GM12878 (cell line): ENCODE data around the gene REM2. TPM values are rescaled to one million over a fixed set of nuclear protein-coding genes. Genes with fewer than 3 reads are reported as not detected.

Experiments used
- ATAC-seq: fragments of 200-7000 bp; cut with Tn5 transposase; 3 replicates; pipeline ENCODE4 v1.9.1; 2020; ENCODE audit warnings: mild to moderate bottlenecking, moderate library complexity
- BruUV-seq: library from RNA; stranded (reverse); fragments of 400-500 nt; replicated peaks from 2 replicates; lab custom pipeline; 2021; lab: Mats Ljungman, UMichigan
- CTCF ChIA-PET: fragments of 300-600 bp; sonication (Branson Sonifier 250); formaldehyde crosslinking; extraction: SDS; loops from one replicate; lab custom pipeline; 2021; ENCODE audit warnings: inconsistent platforms; lab: Yijun Ruan, JAX
- POLR2A ChIA-PET: fragments of 350-600 bp; formaldehyde crosslinking; extraction: SDS; loops from one replicate; lab custom pipeline; 2021; ENCODE audit warnings: inconsistent platforms; lab: Charles Lee
- RAD21 ChIA-PET: fragments of 300-600 bp; sonication (Branson Sonifier 250); formaldehyde crosslinking; loops from one replicate; lab custom pipeline; 2023; ENCODE audit warnings: antibody characterized with exemption; ENCODE audit not compliant: unreplicated experiment; lab: Charles Lee
- SMC1A ChIA-PET: fragments of 300-600 bp; sonication (Branson Sonifier 250); formaldehyde crosslinking; loops from one replicate; lab custom pipeline; 2023; ENCODE audit not compliant: unreplicated experiment, uncharacterized antibody; lab: Charles Lee
- DNase-seq: peaks from one replicate; pipeline ENCODE4 v3.0.0-alpha.2; 2011; ENCODE audit warnings: low read depth, low spot score
- FAIRE-seq: peaks from 3 replicates; lab custom pipeline; 2011; peaks lifted over from hg19 to GRCh38; lab: Jason Lieb, UNC
- H2AFZ ChIP-seq: 2 replicates; pipeline ENCODE4 v1.6.0; 2011; ENCODE audit warnings: low read depth, low read length, control low read depth; ENCODE audit not compliant: control insufficient read depth
- H3K27ac ChIP-seq: 2 replicates; pipeline ENCODE4 v1.5.1; 2011; ENCODE audit warnings: control low read depth; ENCODE audit not compliant: control insufficient read depth, insufficient read depth
- H3K27me3 ChIP-seq, 2 experiments: replicated peaks in 1 of 2; 2 replicates each; pipeline versions ENCODE4 v1.6.0 to v1.6.1; 2011; ENCODE audit warnings: low read length in 1 of 2; ENCODE audit not compliant: control insufficient read depth in 2 of 2, insufficient read depth in 2 of 2
- H3K36me3 ChIP-seq, 2 experiments: 2 replicates each; pipeline ENCODE4 v1.5.1; 2011; ENCODE audit warnings: low read length in 1 of 2; ENCODE audit not compliant: control insufficient read depth in 2 of 2, insufficient read depth in 2 of 2
- H3K4me1 ChIP-seq: 2 replicates; pipeline ENCODE4 v1.6.1; 2011; ENCODE audit warnings: mild to moderate bottlenecking, low read length, moderate library complexity, mixed read lengths; ENCODE audit not compliant: control insufficient read depth, insufficient read depth
- H3K4me2 ChIP-seq: 2 replicates; pipeline ENCODE4 v1.6.0; 2011; ENCODE audit warnings: control low read depth; ENCODE audit not compliant: control insufficient read depth, insufficient read depth
- H3K4me3 ChIP-seq: fragments of 200-600 bp; sonication (generic); 2 replicates; pipeline ENCODE4 v1.5.1; 2016
- H3K79me2 ChIP-seq: 2 replicates; pipeline ENCODE4 v1.6.0; 2011; ENCODE audit warnings: low read length; ENCODE audit not compliant: control insufficient read depth, insufficient read depth
- H3K9ac ChIP-seq: 2 replicates; pipeline ENCODE4 v1.8.0; 2011; ENCODE audit warnings: low read length, control low read depth, mixed read lengths; ENCODE audit not compliant: control insufficient read depth, insufficient read depth
- H3K9me3 ChIP-seq: replicated peaks from 3 replicates; pipeline ENCODE4 v1.5.1; 2011; ENCODE audit warnings: mild to moderate bottlenecking, low read length; ENCODE audit not compliant: control insufficient read depth, insufficient read depth
- H4K20me1 ChIP-seq: 2 replicates; pipeline ENCODE4 v1.6.0; 2011; ENCODE audit not compliant: control insufficient read depth, insufficient read depth
- ATF3 ChIP-seq: IDR thresholded peaks from 2 replicates; pipeline ENCODE4 v1.6.1; 2011; ENCODE audit warnings: low read depth, mild to moderate bottlenecking, low read length, moderate library complexity, borderline replicate concordance; ENCODE audit errors: extremely low read depth
- DPF2 ChIP-seq: fragments of 450-650 bp; IDR thresholded peaks from 2 replicates; pipeline ENCODE4 v1.6.1; 2017; ENCODE audit warnings: mild to moderate bottlenecking
- ELK1 ChIP-seq: IDR thresholded peaks from 2 replicates; pipeline ENCODE4 v1.6.1; 2012; ENCODE audit warnings: low read depth, low read length, improper control_type of control experiment
- FOS ChIP-seq: IDR thresholded peaks from 3 replicates; pipeline ENCODE4 v1.6.1; 2011; ENCODE audit warnings: borderline replicate concordance; ENCODE audit not compliant: insufficient read length; ENCODE audit errors: extremely low read depth
- HSF1 ChIP-seq: fragments of 150-350 bp; IDR thresholded peaks from 2 replicates; pipeline ENCODE4 v1.6.1; 2014; ENCODE audit warnings: mild to moderate bottlenecking, low read depth, low read length
- MTA2 ChIP-seq: fragments of 450-650 bp; IDR thresholded peaks from 2 replicates; pipeline ENCODE4 v1.6.1; 2016; ENCODE audit warnings: low read depth, mild to moderate bottlenecking, moderate library complexity
- NBN ChIP-seq: fragments of 450-650 bp; IDR thresholded peaks from 2 replicates; pipeline ENCODE4 v1.6.1; 2016
- NFXL1 ChIP-seq: fragments of 450-650 bp; IDR thresholded peaks from 2 replicates; pipeline ENCODE4 v1.6.1; 2017; ENCODE audit warnings: antibody characterized with exemption, mild to moderate bottlenecking, borderline replicate concordance
- NR2C1 ChIP-seq: fragments of 450-650 bp; IDR thresholded peaks from 2 replicates; pipeline ENCODE4 v1.6.1; 2017; ENCODE audit warnings: antibody characterized with exemption, mild to moderate bottlenecking, moderate library complexity
- PAX5 ChIP-seq: IDR thresholded peaks from 2 replicates; pipeline ENCODE4 v1.6.1; 2011; ENCODE audit warnings: low read depth, low read length, borderline replicate concordance
- PML ChIP-seq: IDR thresholded peaks from 2 replicates; pipeline ENCODE4 v1.6.1; 2012; ENCODE audit warnings: low read length, inconsistent platforms
- POLR2AphosphoS2 ChIP-seq: IDR thresholded peaks from 2 replicates; pipeline ENCODE4 v1.6.1; 2011; ENCODE audit warnings: low read depth, mild to moderate bottlenecking, low read length, improper control_type of control experiment, moderate library complexity
- RELA ChIP-seq: fragments of 450-650 bp; IDR thresholded peaks from 2 replicates; pipeline ENCODE4 v1.8.0; 2014; ENCODE audit warnings: borderline replicate concordance; ENCODE audit not compliant: partially characterized antibody
- SMAD5 ChIP-seq: IDR thresholded peaks from 2 replicates; pipeline ENCODE4 v1.6.1; 2016; ENCODE audit warnings: antibody characterized with exemption, low read depth
- SREBF1 ChIP-seq: IDR thresholded peaks from 2 replicates; pipeline ENCODE4 v1.6.1; 2012; ENCODE audit warnings: mild to moderate bottlenecking, low read length
- TAF1 ChIP-seq: IDR thresholded peaks from 2 replicates; pipeline ENCODE4 v1.6.1; 2011; ENCODE audit warnings: mild to moderate bottlenecking, low read depth, low read length, borderline replicate concordance
- YBX1 ChIP-seq: fragments of 450-650 bp; IDR thresholded peaks from 2 replicates; pipeline ENCODE4 v1.6.1; 2016; ENCODE audit warnings: antibody characterized with exemption
- WGBS: methylation state at CpG from one replicate; pipeline ENCODE4 v1.1.6; 2016; ENCODE audit warnings: low lambda C conversion rate; ENCODE audit not compliant: insufficient replicate concordance, insufficient coverage; ENCODE audit errors: missing lambda C conversion rate; 5-methylcytosine and 5-hydroxymethylcytosine counted together
- in situ Hi-C: fragments of 300-500 bp; cut with MboI; formaldehyde crosslinking; loops from 9 replicates; pipeline ENCODE4 v1.14.3; 2018; ENCODE audit warnings: mixed read lengths
- intact Hi-C: fragments of 100-400 bp; cut with micrococcal nuclease; formaldehyde crosslinking; loops from one replicate; pipeline ENCODE4 v1.14.2; 2022; ENCODE audit not compliant: unreplicated experiment
- polyA plus RNA-seq, 11 experiments: library from polyadenylated mRNA; depleted of rRNA in 4 of 11; unstranded in 6 of 11; stranded (reverse) in 5 of 11; fragments of >200 nt; fragmentation: Nextera tagmentation in 4 of 11; fragmentation: Illumina TruSeq in 1 of 11; extraction: Ambion mirVana in 4 of 11; extraction: Trizol in 1 of 11; gene quantifications; 1 replicate in 1 of 11; 2 replicates in 10 of 11; pipeline versions ENCODE4 v1.2.1 to v1.2.3, GENCODE V29; 2011 to 2016; ENCODE audit warnings: inconsistent platforms in 2 of 11, missing spikeins in 2 of 11, low read depth in 1 of 11
- total RNA-seq, 4 experiments: library from RNA; depleted of rRNA in 3 of 4; stranded (reverse); fragments of >200 nt in 3 of 4; fragmentation: Illumina TruSeq in 1 of 4; extraction: Trizol in 1 of 4; gene quantifications; 2 replicates each; pipeline versions ENCODE4 v1.2.1 to v1.2.3, GENCODE V29; 2013 to 2021
- TF ChIP-seq, protein P1 (sequence below): IDR thresholded peaks from 2 replicates; pipeline ENCODE4 v1.6.1; 2012; ENCODE audit warnings: low read length, inconsistent platforms
- TF ChIP-seq, protein P2 (sequence below): fragments of 450-650 bp; IDR thresholded peaks from 2 replicates; pipeline ENCODE4 v1.6.1; 2014; ENCODE audit warnings: mild to moderate bottlenecking
- TF ChIP-seq, protein P3 (sequence below): fragments of 450-650 bp; IDR thresholded peaks from 2 replicates; pipeline ENCODE4 v1.6.1; 2016; ENCODE audit warnings: mild to moderate bottlenecking

Gene REM2
- total and polyA plus RNA-seq, 10 of the 15 experiments (the other 5 are each of a cell fraction or from before 2014, with no cell fraction given): 0.27 to 1.5 (median 0.83) TPM

DNA sequence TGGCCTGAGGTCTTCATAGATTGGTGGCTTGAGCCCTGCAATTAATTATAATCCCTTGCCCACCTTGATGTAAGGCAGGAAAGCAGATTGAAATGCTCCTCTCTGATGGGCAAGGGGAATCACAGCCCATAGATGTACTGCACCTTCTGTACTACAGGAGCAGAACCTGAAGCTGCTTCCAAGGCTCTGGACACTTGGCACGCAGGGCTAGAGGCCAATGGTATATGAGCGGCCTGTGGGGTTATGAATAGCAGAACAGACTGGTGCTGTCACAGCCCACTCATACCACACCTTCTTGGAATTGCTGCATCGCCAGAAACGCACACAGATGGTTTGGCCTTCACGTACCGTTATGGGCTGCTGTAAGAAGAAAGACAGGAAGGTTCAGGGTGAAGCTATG is 37.7 kb downstream of the REM2 start:
- Histone ChIP-seq H3K4me2 (no peak overlapping the region), H3K9ac (no peak overlapping the region), H3K79me2 (peaks cover 28% of the 10 kb centered on the region), H3K36me3 (peaks cover 8 to 19% of the 10 kb centered on the region in 2 experiments), H3K27ac (no peak overlapping the region)
- no peak for ATAC-seq
- no peak for DNase-seq
- intact Hi-C loops: no loop called here
- WGBS: 92% methylated on average over 6 of the region's 6 CpGs
- BruUV-seq: no TSS peak
- TF ChIP-seq ELK1 (no peak), NR2C1 (no peak), POLR2AphosphoS2 (no peak), DPF2 (no peak), PAX5 (no peak), TAF1 (no peak), PML (no peak), FOS (no peak), YBX1 (no peak), NBN (no peak), RELA (no peak), ATF3 (no peak), SREBF1 (no peak), MTA2 (no peak), NFXL1 (no peak), SMAD5 (no peak), HSF1 (no peak)
- TF ChIP-seq, protein P1, sequence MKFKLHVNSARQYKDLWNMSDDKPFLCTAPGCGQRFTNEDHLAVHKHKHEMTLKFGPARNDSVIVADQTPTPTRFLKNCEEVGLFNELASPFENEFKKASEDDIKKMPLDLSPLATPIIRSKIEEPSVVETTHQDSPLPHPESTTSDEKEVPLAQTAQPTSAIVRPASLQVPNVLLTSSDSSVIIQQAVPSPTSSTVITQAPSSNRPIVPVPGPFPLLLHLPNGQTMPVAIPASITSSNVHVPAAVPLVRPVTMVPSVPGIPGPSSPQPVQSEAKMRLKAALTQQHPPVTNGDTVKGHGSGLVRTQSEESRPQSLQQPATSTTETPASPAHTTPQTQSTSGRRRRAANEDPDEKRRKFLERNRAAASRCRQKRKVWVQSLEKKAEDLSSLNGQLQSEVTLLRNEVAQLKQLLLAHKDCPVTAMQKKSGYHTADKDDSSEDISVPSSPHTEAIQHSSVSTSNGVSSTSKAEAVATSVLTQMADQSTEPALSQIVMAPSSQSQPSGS: no peak
- TF ChIP-seq, protein P2, sequence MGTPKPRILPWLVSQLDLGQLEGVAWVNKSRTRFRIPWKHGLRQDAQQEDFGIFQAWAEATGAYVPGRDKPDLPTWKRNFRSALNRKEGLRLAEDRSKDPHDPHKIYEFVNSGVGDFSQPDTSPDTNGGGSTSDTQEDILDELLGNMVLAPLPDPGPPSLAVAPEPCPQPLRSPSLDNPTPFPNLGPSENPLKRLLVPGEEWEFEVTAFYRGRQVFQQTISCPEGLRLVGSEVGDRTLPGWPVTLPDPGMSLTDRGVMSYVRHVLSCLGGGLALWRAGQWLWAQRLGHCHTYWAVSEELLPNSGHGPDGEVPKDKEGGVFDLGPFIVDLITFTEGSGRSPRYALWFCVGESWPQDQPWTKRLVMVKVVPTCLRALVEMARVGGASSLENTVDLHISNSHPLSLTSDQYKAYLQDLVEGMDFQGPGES: no peak
- TF ChIP-seq, protein P3, sequence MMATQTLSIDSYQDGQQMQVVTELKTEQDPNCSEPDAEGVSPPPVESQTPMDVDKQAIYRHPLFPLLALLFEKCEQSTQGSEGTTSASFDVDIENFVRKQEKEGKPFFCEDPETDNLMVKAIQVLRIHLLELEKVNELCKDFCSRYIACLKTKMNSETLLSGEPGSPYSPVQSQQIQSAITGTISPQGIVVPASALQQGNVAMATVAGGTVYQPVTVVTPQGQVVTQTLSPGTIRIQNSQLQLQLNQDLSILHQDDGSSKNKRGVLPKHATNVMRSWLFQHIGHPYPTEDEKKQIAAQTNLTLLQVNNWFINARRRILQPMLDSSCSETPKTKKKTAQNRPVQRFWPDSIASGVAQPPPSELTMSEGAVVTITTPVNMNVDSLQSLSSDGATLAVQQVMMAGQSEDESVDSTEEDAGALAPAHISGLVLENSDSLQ: no peak
- TF ChIP-seq, all 136 proteins: peak for 0
- POLR2A ChIA-PET: interaction anchor here (0.5 to 6.2 kb wide), 3 partner anchors 8 to 39 kb away, joined by 3 to 73 read pairs (median 51); partner anchors contain the start of gene PRMT5
- RAD21 ChIA-PET: interaction anchor here (1.2 to 3.3 kb wide), 3 partner anchors 9 to 351 kb away, joined by 3 to 17 read pairs (median 15); partner anchors contain the start of gene PRMT5
- H3K9me3 ChIP-seq: no peaks in the 10 kb centered on the region
- H2AFZ ChIP-seq: no peak overlapping the region
- H4K20me1 ChIP-seq: no peaks in the 10 kb centered on the region
- SMC1A ChIA-PET: interaction anchor here (1.2 kb wide), 1 partner anchor 49 kb away, joined by 4 read pairs; the partner anchor contains the start of gene LRP10
- H3K4me3 ChIP-seq: no peak overlapping the region
- H3K4me1 ChIP-seq: peaks cover 8% of the 10 kb centered on the region
- FAIRE-seq: no peak
- CTCF ChIA-PET: interaction anchor here (0.6 to 6.0 kb wide), 5 partner anchors 10 to 1359 kb away, joined by 3 to 56 read pairs (median 9); partner anchors contain the start of gene PRMT5
- no peaks in the 10 kb centered on the region for H3K27me3 ChIP-seq
- in situ Hi-C loops: no loop called here
